ENCODE data around the gene ANKRD55.

ANKRD55 gene

DNA sequence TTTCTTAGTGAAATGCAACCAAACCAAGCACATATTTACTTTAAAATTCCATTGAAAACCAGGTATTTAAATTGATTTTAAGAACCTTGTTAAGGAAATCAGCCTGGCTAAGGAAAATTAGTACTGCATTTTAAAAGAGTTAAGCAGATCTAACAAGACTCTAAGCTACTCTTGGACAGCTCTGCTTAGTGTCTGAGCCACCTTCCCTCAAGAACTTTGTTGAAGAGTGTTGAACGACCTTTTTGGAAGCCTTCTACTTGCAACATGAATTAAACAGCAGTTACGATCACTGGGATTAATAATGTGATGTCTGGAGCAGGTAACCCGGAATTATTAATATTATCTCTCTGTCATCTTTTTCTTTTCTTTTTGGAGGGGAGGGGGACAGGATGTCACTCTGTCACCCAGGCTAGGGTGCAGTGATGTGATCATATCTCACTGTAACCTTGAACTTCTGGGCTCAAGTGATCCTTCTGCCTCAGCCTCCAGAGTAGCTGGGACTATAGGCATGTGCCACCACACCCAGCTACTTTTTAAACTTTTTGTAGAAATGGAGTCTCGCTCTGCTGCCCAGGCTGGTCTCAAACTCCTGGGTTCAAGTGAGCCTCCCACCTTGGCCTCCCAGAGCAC, 74.7 kb downstream of the ANKRD55 start:
- no peak for TF ChIP-seq TAF1 (IDR thresholded peaks at IDR 0.05; ENCODE audit: borderline replicate concordance, insufficient read depth, low read length)
- TF ChIP-seq, protein P1, sequence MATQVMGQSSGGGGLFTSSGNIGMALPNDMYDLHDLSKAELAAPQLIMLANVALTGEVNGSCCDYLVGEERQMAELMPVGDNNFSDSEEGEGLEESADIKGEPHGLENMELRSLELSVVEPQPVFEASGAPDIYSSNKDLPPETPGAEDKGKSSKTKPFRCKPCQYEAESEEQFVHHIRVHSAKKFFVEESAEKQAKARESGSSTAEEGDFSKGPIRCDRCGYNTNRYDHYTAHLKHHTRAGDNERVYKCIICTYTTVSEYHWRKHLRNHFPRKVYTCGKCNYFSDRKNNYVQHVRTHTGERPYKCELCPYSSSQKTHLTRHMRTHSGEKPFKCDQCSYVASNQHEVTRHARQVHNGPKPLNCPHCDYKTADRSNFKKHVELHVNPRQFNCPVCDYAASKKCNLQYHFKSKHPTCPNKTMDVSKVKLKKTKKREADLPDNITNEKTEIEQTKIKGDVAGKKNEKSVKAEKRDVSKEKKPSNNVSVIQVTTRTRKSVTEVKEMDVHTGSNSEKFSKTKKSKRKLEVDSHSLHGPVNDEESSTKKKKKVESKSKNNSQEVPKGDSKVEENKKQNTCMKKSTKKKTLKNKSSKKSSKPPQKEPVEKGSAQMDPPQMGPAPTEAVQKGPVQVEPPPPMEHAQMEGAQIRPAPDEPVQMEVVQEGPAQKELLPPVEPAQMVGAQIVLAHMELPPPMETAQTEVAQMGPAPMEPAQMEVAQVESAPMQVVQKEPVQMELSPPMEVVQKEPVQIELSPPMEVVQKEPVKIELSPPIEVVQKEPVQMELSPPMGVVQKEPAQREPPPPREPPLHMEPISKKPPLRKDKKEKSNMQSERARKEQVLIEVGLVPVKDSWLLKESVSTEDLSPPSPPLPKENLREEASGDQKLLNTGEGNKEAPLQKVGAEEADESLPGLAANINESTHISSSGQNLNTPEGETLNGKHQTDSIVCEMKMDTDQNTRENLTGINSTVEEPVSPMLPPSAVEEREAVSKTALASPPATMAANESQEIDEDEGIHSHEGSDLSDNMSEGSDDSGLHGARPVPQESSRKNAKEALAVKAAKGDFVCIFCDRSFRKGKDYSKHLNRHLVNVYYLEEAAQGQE (IDR thresholded peaks at IDR 0.05; ENCODE audit: insufficient read depth in 1 of 2, low read depth in 2 of 2, low read length in 2 of 2): no peak
- TF ChIP-seq SIN3A (IDR thresholded peaks at IDR 0.05; ENCODE audit: borderline replicate concordance, insufficient read depth, low read length): no peak

DNA sequence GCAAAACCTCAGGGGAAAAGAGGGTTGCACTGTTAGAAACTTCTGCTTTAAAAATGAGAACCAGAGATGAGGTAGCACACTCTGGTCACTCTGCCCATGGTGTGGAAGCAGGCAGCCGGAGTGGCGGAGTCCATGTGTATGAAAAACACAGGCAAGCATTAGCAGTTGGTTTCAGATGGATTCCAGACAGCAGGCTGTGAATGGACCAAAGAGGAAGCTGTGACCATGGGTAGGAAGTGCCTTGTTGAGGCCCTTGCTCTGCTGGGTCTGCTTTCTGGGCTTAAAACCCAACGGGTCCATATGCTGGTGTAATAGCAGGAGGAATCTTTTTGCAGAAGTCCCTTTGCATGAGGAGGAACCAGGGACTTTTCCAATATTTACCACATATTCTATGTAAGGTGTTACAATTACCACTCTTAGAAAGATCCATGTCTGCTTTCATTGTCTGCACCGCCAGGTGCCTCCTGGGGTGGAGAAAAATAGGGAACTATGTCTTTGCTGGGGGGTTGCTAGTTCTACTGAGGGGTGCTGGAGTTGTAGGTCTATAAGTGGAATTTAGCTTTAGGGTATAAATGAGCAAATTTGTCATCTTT, 77.0 kb downstream of the ANKRD55 start:
- TF ChIP-seq, protein P1 (IDR thresholded peaks at IDR 0.05; ENCODE audit: insufficient read depth in 1 of 2, low read depth in 2 of 2, low read length in 2 of 2): no peak
- TF ChIP-seq FOXP2 (optimal IDR thresholded peaks at IDR 0.05; ENCODE audit: borderline replicate concordance, extremely low read depth, extremely low read length, insufficient read depth): no peak
- TF ChIP-seq TAF1 (IDR thresholded peaks at IDR 0.05; ENCODE audit: borderline replicate concordance, insufficient read depth, low read length): no peak
- TF ChIP-seq SIN3A (IDR thresholded peaks at IDR 0.05; ENCODE audit: borderline replicate concordance, insufficient read depth, low read length): no peak
- TF ChIP-seq POLR2AphosphoS5 (IDR thresholded peaks at IDR 0.05; ENCODE audit: low read depth, low read length): no peak

DNA sequence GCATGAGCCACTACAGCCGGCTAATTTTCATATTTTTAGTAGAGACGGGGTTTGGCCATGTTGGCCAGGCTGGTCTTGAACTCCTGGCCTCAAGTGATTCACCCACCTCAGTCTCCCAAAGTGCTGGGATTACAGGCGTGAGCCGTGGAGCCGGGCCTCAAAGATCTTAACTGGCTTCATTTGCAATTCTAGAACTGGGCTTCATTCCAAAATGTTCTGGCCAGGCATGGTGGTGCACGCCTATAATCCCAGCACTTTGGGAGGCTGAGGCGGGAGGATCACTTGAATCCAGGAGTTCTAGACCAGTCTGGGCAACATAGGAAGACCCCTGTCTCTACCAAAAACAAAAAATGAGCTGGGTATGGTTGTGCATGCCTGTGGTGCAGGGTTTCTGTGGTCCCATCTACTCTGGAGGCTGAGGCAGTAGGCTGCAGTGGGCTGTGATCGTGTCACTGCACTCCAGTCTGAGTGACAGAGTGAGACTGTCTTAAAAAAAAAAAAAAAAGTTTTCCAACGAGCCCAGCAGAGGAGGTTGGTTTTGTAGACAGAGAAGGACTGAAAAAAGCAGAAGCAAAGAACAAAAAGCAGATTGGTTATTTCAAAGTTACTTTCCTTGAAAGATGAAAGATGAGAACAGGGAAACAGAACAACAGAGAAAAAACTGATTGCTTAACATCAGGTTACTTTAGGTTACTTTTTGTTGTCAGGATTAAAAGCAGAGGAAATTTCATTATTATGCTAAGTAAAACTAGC, 78.2 kb downstream of the ANKRD55 start:
- no peak for TF ChIP-seq FOXP2 (optimal IDR thresholded peaks at IDR 0.05; ENCODE audit: borderline replicate concordance, extremely low read depth, extremely low read length, insufficient read depth)

DNA sequence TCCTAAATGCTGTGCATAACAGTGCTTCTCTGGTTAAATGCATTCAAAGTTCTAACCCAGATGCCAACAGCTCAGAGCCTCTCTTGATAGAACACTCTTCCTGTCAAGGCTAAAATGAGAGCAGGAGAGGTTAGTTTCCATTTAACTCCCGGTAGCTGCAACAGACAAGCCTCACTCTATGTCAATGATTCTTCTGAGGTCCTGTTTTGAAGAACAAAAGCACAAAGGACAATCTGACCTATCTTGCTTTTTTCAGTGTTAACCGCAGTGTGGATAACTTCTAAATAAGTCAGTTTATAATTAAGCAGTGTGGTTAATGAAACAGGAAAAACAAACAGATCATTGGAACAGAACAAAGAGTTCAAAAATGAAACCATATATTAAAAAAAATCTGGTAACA, 80.7 kb downstream of the ANKRD55 start:
- TF ChIP-seq POLR2AphosphoS5 (IDR thresholded peaks at IDR 0.05; ENCODE audit: low read depth, low read length) (no peak), FOXP2 (optimal IDR thresholded peaks at IDR 0.05; ENCODE audit: borderline replicate concordance, extremely low read depth, extremely low read length, insufficient read depth) (no peak), TAF1 (IDR thresholded peaks at IDR 0.05; ENCODE audit: borderline replicate concordance, insufficient read depth, low read length) (no peak), SIN3A (IDR thresholded peaks at IDR 0.05; ENCODE audit: borderline replicate concordance, insufficient read depth, low read length) (no peak)
- TF ChIP-seq, protein P1 (IDR thresholded peaks at IDR 0.05; ENCODE audit: insufficient read depth in 1 of 2, low read depth in 2 of 2, low read length in 2 of 2): no peak

DNA sequence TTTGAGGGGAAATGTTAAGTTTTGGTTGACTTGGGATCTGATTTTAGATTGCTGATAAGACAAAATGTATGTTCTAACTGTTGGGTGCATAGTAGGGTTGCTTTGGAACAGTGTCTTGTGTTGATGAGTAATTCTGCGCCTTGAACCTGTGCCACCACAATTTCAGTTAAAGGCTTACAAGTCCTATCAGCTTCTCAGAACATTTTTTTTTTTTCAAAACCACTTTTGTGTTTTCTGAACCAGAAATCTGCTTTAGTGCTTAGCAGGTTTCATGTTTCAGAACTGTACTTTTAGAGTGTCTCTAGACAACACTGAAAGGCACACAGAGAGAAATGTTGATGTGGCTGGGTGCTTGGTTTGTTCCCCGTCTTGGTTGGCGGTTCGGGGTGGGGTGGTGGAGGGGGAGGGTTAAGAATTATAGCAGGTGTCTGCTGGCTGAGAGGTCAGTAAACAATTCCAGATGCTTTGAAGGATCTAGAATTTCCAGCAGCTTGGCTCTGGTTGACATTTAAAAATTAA, 84.6 kb downstream of the ANKRD55 start:
- TF ChIP-seq, protein P1 (IDR thresholded peaks at IDR 0.05; ENCODE audit: insufficient read depth in 1 of 2, low read depth in 2 of 2, low read length in 2 of 2): no peak
- no peak for TF ChIP-seq SIN3A (IDR thresholded peaks at IDR 0.05; ENCODE audit: borderline replicate concordance, insufficient read depth, low read length)
